Tongue (tissue), 2 donors: ENCODE data around the gene SLC7A8. TPM values are rescaled to one million over a fixed set of nuclear protein-coding genes. Genes with fewer than 3 reads are reported as not detected.
"Not testable (repeated sequence)": the region's sequence is repeated elsewhere in the genome, so short reads cannot be mapped to it uniquely, and the experiment has no call there.

ENCODE experiments used
- DNase-seq: peaks from one replicate; pipeline ENCODE4 v3.0.0-alpha.2; 2015
- total RNA-seq: library from RNA; depleted of rRNA; stranded (reverse); fragments of >200 nt; gene quantifications from one replicate; pipeline ENCODE4 v1.2.3, GENCODE V29; 2014

Gene SLC7A8
- total RNA-seq, 1 donor from 2014 or later, result 5.6 TPM

DNA sequence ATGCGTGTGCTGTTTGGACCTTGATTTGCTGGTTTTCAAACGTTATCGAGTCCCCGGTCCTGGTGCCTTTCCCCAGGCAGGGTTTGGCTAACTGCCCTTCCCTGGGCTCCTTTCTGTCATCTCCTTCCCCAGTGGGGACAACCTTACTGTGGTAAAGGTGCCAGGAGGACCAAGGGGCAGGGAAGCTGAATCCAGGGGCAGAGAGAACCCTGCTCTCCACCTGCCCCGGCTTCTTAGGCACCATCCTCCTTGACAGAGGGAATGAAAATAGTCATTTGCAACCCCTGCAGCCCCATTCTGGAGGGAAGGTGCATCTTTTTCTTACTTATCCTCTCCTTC lies 69.4 kb downstream of the SLC7A8 start:
- DNase-seq, result no peak

DNA sequence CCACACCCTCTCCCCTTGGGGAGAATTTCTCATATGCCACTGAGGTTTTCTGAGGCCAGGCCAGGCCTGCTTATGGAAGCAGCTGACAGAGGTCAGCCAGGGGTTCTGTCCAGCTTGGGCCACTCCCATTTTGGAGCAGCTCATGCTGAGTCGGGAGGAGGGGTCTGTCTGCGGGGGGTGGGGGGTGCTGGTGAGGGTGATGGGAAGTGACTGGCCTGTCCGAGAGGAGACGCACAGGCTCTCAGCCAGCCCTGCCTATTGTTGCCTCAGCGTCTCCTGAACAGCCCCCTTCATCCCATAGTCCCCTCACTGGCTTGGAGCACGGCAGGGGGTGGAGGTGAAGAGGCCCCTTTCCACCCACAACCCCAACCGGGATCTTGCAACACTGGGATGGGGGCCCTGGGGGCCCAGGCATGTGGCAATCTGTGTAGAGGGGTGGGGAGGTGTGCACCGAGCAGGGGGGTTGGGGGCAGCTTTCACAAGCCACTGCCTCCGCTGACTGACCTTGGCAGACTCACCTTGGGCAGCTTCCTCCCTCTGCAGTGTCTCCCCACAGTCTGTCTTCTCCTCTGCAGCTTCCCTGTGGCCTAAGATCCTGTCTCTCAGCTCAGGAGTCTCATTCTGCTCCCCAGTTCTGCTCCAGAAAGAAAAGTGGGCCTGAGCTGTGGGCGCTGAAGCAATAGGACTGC lies 69.9 kb downstream of the SLC7A8 start:
- DNase-seq, result no peak

DNA sequence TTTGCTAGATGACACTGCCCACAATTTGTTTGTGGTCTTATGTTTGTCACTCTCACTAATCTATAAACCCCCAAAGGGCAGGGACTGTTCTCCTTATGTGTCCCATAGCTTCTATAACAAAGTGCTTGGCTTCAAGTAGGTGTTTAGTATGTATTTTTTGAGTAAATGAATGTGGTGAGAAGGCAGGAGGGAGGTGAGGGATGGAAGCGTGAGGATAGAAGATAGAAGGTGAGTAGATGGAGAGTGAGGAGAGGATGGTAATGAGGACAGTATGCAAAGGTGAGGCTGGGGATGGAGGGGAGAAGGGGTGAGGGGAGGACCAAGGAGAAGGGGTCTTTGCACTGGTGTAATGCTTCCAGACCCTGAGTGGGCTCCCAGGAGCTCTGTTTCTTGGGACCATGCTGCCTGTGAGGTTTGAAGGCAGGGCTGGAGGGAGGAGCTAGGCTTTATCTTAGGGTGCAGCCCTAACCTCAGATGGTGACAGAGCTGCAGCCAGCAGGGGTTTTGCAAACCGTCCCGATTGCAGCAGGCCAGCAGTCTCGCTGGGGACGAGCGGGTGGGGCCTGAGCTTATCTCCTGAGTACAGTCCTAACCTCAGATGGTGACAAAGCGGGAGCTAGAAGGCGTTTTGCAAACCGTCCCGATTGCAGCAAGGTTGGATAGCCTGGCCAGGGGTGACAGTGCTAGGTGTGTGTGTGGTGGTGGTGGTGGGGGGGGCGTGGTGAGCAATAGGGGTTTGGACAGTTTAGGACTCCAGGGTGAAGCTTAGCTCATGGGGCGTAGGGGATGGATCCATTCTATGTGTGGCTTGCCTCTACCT lies 70.9 kb downstream of the SLC7A8 start:
- no peak for DNase-seq

DNA sequence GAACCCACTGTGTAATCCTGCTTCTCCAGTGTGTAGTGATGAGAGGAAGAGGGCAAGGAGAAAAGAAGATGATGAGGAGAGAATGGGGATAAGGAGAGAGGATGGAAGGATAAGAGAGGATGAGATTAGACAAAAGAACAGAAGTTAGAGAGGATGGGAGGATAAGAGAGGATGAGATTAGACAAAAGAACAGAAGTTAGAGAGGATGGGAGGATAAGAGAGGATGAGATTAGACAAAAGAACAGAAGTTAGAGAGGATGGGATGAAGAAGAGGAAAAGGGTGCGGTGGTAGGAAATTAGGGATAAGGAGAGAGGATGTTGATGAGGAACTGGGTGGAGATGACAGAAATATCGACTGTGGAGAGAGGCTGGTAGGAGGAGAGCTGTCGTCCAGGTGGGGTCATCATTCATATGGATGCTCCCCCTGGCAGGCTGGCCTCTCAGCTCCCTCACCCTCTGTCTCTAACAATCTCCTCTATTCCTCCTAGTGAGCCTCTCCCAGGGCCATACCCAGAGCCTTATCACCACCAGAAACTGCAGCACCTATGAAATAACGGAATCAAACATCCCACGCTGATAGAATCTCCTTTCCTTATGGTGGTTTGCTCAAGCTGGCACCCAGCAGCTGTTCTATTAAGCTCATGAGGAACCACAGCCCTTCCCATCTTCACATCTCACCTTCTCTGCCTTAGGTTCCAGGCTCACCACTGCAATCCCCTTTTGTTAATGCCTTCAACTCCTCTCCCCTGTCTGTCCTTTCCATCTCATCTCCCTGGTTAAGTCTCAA lies 72.7 kb downstream of the SLC7A8 start:
- DNase-seq, result no peak

DNA sequence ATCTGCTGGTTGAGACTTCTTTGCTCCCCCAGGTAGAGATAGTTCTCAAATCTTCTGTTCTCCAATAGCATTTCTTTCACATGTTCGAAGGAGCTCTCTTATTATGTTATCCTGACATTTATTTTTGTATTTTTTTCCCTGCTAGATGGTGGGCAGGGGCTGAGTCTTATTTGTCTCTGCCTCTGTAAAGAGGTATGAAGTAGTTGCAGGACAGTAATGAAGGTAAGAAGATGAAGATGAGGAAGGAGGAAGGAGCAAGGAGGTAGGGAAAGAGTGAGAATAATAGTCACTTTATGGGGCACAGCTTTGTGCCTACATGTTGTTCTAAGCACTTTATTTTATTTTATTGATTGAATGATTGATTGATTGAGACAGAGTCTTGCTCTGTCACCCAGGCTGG lies 73.7 kb downstream of the SLC7A8 start:
- DNase-seq, result no peak

DNA sequence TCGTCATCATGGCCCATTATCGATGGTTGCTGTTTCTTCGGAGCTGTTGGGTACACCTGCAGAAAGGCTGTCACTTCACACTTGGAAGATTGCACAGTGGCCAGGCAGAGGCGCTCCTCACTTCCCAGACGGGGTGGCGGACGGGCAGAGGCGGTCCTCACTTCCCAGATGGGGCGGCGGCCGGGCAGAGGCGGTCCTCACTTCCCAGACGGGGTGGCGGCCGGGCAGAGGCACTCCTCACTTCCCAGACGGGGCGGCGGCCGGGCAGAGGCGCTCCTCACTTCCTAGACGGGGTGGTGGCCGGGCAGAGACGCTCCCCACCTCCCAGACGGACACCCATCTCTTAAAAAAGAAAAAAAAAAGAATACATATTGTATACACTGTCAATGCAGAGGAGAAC lies 75.3 kb downstream of the SLC7A8 start:
- not testable (repeated sequence) for DNase-seq

DNA sequence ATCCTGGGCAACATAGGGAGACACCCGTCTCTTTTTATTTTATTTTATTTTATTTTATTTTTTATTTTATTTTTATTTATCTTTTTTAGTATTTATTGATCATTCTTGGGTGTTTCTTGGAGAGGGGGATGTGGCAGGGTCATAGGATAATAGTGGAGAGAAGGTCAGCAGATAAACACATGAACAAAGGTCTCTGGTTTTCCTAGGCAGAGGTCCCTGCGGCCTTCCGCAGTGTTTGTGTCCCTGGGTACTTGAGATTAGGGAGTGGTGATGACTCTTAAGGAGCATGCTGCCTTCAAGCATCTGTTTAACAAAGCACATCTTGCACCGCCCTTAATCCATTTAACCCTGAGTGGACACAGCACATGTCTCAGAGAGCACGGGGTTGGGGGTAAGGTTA lies 75.8 kb downstream of the SLC7A8 start:
- not testable (repeated sequence) for DNase-seq

DNA sequence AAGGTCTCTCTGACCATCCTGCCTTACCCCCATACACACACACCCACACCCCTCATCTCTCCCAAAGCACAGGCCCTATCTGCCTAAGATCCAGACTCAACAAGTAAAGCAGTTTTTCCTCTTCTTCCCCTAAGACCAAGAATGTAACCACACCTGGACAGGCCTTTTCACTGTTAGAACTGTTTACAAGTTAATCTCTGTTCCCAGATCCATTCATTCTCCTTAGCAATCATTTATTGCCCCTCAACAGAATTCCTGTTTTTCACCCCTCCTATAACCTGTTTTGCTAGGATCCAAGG lies 76.8 kb downstream of the SLC7A8 start:
- DNase-seq, result no peak

DNA sequence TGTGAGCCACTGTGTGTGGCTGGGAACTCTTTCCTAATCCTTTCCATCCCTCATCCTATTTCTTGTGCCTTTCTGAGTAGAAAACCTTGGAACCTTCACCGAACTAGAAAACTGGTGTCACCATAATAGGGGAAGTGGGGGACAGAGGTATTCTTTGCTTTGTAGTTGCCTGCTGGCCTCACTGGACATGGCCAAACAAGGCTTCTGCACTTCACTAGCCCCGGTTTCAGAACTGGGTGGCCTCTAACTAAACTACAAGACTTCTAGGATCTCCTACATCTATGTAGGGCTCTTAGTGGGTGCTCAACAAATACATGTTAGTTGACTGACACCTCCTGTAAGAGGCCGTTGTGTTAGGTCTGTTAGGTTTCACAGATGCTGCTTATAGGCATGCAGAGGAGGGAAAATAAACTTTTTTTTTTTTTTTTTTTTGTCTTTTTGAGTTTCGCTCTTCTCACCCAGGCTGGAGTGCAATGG lies 78.1 kb downstream of the SLC7A8 start:
- DNase-seq, result no peak

DNA sequence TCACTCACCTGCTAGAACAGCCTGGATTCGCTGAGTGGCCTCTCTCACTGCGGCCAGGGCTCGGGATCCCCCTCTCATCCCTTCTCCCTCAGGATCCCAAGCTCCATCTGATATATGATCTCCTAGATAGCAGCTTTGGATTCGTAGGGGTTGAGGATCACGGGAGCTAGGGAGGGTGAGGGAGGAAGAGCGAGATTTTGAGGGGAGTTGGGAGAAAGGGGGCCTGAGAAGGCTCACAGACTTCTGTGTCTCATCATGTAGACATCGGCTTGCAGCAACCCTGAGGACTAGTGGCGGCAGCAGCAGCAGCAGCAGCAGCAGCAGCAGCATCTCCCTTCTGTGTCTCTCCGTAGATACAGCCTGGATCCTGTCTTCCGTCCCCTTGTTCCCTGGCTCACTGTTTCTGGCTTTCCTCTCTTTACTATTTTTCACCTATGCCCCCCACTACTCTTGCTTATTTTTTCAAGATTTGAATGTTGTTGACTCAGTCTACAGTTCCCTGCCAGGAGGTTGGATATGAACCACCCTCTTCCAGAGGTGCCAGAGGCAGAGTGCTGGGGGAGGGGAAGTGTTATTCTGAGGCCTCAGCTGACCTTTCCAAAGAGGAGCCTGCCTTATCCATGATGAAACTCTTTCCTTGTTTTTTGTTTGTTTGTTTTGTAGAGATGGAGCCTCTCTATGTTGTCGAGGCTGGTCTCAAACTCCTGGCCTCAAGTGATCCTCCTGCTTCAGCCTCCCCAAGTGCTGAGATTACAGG lies 78.7 kb downstream of the SLC7A8 start, which contains the start of gene CIROP:
Gene CIROP, minus strand, starts transcription at position 399 of the 757 bp plus-strand sequence. Its CDS starts 69 bp downstream, at position 330.
- DNase-seq, result no peak

DNA sequence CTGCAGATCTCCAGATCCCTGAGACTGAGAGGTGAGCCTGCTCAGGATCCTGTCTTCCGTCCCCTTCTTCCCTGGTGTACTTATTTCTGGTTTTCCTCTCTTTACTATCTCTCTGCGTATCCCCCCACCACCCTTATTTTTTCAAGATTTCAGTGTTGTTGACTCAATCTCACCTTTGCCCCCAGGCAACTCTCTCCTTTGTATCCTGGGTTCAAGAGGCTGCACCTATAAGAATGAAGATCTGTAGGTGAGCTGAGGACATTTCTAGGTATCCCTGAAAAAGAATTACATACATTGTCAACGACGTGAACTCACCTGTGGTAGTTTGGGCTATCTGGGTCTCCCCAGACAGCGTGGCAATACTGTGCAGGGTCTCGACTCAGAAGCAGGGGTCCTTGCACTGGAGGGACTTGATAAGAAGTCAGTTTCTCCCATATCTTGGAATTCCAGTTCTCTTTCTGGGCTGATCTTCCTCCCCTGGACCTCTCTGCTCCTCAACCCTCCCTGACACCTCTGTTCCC lies 79.3 kb downstream of the SLC7A8 start:
- no peak for DNase-seq

DNA sequence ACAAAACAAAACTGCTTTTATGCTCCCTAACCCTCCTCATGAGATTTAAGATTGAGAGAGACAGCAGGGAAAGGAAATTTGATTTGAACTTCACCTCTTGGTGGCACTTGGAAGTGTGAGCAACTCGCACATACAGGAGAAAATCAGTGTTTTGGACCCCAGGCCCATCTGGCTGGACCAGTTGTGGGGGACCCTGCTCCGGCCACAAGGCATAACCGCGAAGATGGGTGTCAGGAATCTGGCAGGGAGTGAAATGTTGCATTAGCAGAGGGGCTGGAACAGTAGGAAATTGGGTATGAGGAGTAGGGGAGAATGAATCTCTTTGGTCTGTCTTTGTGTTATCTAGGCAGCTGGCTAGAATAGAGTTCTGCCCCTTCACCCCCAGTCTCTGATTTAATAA lies 79.9 kb downstream of the SLC7A8 start:
- DNase-seq, result no peak

DNA sequence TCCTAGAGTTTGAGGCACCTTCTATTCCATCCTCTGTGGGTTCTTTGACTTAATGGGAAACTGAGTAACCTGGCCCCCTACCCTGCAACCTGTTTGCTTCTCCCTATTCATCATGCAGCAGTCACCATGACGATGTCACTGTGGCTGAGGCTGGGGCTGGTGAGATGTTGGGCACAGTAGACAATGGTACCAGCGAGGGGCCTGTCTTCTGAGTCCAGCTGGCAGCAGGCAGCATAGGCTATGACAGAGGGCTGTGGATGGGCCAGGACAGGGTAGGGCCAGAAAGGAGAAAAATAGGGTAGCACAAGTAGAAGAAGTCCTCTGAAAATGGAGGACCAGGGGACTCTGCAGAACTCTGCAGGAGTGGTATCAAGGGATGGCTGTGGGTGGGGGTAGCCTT lies 80.7 kb downstream of the SLC7A8 start:
- DNase-seq, result no peak

DNA sequence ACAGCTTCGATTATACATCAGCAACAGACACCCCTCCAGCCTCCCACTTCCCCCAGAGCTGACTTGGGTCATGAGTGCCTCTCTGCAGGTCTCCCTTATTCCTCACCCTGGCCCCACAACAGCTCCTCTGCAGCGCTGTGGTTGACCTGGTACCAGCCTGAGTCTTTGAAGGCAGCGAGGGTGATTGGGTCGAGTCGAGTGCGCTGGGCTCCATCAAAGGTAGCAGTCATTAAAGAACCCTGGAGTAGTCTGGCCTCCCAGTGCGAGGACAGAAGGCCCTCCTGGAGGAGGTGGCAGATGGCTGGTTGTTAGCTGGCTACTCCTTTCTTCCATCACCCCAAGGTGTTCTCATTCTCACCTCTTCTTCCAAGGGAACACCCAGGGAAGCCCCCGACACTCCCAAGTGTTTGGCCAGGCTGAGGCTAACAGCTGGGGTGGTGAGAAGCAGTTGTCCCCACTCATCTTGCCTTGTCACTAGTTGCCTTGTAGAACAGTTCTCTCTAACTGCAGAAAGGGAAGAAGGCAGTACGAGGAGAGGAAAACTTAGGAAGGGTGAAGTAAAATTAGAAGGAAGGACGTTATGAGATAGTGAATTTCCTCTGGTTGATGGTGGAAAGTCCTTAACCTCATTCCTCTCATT lies 81.4 kb downstream of the SLC7A8 start:
- DNase-seq, result peak; percentile 35

DNA sequence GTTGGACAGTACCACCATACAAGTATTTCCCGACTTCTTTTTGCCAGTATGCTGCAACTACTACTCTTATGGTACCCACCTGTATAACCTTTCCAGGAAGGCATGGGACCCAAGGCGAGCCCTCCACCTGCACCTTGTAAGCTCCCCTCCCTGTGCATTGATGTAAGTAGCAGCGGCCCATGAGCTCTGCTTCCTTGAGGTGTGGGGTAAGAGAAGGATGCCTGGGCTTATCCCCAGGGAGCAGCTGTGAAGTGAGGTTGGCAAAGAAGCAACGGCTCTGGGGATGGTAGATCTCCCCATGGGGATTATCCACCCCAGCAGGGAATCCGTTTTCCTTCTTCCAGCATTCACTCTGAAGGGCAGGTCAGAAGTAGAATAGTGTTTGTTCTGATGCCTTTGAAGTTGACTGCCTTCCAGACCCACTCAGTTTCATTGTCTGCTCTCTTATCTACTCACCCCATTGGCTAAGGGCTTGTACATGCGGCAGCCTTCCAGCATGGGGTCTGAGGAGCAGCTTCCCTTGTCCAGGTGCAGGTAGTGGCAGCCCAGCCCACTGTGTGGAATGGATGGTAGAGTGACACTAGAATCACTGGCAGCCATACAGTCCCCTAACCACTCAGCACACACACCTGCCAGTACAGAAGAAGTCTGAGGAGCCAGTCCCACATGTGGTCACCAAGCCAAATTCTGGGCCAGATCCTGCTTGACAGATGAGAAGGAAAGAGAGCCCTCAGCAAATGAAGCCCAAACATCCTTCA lies 82.1 kb downstream of the SLC7A8 start:
- DNase-seq, result no peak

DNA sequence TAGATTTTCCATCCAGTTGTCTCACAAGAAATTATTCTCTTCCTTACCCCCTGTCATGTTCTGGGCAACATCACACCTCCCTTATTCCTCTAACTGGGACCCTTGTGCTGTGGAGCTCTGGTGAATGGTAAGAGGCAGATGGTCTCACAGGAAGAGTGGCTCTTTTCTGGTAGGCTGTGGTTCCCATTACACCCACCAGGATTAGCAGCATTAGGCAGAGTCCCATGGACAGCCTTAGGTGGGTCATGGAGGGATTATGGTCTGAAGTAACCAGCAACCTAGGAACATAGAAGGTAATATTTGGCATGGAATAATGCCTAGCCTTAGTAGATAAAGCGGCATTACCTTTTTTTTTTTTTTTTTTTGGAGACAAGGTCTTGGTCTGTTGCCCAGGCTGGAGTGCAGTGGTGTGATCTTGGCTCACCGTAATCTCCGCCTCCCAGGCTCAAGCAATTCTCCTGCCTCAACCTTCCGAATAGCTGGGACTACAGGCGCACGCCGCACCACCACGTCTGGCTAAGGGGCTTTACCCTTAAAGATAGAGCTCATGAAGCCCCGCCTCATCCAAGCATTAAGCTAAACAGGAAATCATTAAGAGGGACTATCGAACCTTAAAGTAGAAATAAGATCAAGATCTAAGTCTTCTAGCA lies 84.1 kb downstream of the SLC7A8 start:
- DNase-seq, result no peak

DNA sequence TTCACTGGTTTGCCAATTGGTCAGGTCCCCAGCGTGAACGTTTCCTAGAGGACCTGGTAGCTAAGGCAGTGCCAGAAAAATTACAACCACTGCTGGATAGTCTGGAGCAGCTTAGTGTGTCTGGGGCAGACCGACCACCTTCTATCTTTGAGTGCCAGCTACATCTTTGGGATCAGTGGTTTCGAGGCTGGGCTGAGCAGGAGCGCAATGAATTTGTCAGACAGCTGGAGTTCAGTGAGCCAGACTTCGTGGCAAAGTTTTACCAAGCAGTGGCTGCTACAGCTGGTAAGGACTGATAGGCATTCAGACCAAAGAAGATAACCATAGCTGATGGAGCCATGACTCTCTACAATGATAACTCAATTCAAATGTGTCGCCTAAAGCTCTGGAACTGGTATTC lies 85.7 kb downstream of the SLC7A8 start:
- no peak for DNase-seq

DNA sequence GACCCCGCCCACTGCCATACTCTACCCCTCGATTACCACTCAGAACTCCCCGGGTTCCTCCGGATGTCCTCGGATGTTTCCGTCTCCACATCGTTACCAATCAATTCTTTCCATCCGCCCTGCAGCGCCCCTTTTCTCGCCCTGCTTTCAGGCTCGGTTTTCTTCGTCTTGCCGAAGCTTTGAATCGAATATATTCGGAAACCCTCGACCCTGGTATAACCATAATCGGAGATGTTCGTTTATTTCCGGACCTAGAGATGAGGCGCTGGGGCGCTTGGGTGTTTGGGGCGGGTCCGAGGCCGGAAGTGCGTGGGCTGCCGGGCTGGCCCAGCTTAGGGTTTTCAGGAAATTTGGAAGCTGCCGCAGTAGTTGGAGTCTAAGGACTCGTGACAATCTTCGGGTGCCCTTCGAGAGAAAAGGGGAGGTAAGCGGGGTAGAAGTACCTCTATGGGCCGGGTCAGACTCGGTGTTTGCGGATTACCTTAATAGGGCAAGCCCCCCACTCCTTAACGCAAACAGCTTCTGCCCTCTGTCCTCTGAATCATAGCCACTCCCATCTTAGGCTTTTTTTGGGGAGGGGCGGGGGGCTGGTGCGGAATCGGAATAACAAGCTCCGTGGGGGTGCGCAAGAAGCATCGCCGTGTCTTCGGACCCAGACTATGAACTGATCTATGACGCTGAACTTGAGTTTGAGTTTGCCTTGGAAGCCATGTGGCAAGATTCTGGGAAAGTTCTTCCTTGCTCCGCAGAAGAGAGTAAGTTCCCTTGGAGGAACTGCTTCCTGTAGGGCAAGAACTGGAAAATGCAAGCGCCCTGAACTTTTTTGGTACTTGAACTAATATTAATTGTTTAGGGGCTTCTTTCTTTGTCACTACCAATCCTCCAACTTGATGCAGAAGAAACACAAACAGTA lies 88.0 kb downstream of the SLC7A8 start, which contains the start of gene C14orf119:
Gene C14orf119, plus strand, starts transcription at position 310 of the 913 bp plus-strand sequence. CDS start 2,154 bp downstream, outside the sequence.
- peak; percentile 100 for DNase-seq

DNA sequence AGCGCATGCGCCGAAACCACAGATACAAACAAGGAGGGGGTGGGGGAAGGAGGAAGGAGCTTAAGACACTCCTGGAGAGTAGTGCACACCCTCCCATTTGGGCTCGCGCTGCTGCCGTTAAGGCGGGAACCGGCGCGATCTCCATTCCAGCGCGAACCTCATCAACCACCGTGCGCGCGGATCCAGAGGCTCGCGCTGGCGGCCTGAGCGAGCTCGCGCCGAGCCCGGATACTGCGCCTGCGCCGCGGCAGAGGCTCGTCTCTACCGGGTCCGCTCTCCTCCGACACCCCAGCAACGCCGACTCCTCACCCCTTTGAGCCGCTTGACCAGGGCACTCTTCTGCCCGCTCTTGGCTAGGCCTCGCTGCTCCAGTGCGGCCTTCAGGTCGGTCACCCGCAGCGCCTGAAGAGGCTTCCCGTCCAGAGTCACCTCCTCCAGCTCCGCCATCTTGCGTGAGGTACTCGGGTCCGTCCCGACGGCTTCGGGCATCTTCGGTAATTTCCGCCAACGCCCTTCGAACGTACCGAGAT lies 88.7 kb downstream of the SLC7A8 start, which contains the start of gene ACIN1:
Gene ACIN1, minus strand, starts transcription at position 471 of the 530 bp plus-strand sequence. Its CDS starts 24 bp downstream, at position 447.
- DNase-seq, result peak; percentile 96
